Loucy (cell line): ENCODE data around the gene PPFIBP1.

Source experiments
- H2AFZ ChIP-seq: fragments of 200-600 bp; sonication (generic); 2 replicates; pipeline ENCODE4 v1.6.0; 2016; ENCODE audit warnings: antibody characterized with exemption, mild to moderate bottlenecking, low read length, moderate library complexity
- H3F3A ChIP-seq: fragments of 200-600 bp; 2 replicates; pipeline ENCODE4 v1.6.0; 2016; ENCODE audit warnings: antibody characterized with exemption, low read depth, mild to moderate bottlenecking
- H3K27me3 ChIP-seq: fragments of 200-600 bp; sonication (generic); 2 replicates; pipeline ENCODE4 v1.6.1; 2014; ENCODE audit warnings: low read length, mild to moderate bottlenecking; ENCODE audit not compliant: insufficient read depth, poor library complexity, severe bottlenecking
- H3K36me3 ChIP-seq: fragments of 200-600 bp; sonication (generic); 2 replicates; pipeline ENCODE4 v1.6.1; 2016; ENCODE audit warnings: low read length; ENCODE audit not compliant: insufficient read depth
- H3K4me1 ChIP-seq: fragments of 200-600 bp; sonication (generic); 2 replicates; pipeline ENCODE4 v1.5.1; 2014; ENCODE audit warnings: low read length, mild to moderate bottlenecking; ENCODE audit not compliant: insufficient read depth, poor library complexity, severe bottlenecking
- H3K4me2 ChIP-seq: fragments of 200-600 bp; sonication (generic); 2 replicates; pipeline ENCODE4 v1.6.0; 2014; ENCODE audit warnings: antibody characterized with exemption, low read length, low read depth, mild to moderate bottlenecking; ENCODE audit not compliant: poor library complexity, severe bottlenecking
- H3K4me3 ChIP-seq: fragments of 200-600 bp; sonication (generic); 2 replicates; pipeline ENCODE4 v1.5.1; 2014; ENCODE audit warnings: low read length, mild to moderate bottlenecking, mixed read lengths; ENCODE audit not compliant: poor library complexity, severe bottlenecking
- H3K79me2 ChIP-seq: fragments of 200-600 bp; sonication (generic); 2 replicates; pipeline ENCODE4 v1.6.1; 2014; ENCODE audit warnings: low read length; ENCODE audit not compliant: insufficient read depth
- H3K9ac ChIP-seq: fragments of 200-600 bp; sonication (generic); 2 replicates; pipeline ENCODE4 v1.6.0; 2014; ENCODE audit warnings: mild to moderate bottlenecking, low read depth, low read length, moderate library complexity; ENCODE audit not compliant: poor library complexity, severe bottlenecking
- H3K9me2 ChIP-seq: fragments of 200-600 bp; sonication (generic); replicated peaks from 2 replicates; pipeline ENCODE4 v1.6.1; 2016; ENCODE audit warnings: low read depth, low read length, mixed read lengths
- H3K9me3 ChIP-seq: fragments of 200-600 bp; sonication (generic); 2 replicates; pipeline ENCODE4 v1.6.1; 2014; ENCODE audit warnings: mild to moderate bottlenecking, antibody characterized with exemption, low read length, low read depth; ENCODE audit not compliant: insufficient read depth
- H4K20me1 ChIP-seq: fragments of 200-600 bp; sonication (generic); 2 replicates; pipeline ENCODE4 v1.6.0; 2014; ENCODE audit warnings: antibody characterized with exemption, low read length, mild to moderate bottlenecking; ENCODE audit not compliant: insufficient read depth, poor library complexity, severe bottlenecking
- EZH2phosphoT487 ChIP-seq: fragments of 200-600 bp; IDR thresholded peaks from 2 replicates; pipeline ENCODE4 v1.6.1; 2018; ENCODE audit warnings: antibody characterized with exemption, mild to moderate bottlenecking, moderate library complexity, borderline replicate concordance
- TF ChIP-seq, protein P1 (sequence below): fragments of 200-600 bp; sonication (generic); conservative IDR thresholded peaks from 2 replicates; pipeline ENCODE4 v1.5.1; 2014; ENCODE audit warnings: mild to moderate bottlenecking, antibody characterized with exemption, low read length

The PPFIBP1 gene

DNA sequence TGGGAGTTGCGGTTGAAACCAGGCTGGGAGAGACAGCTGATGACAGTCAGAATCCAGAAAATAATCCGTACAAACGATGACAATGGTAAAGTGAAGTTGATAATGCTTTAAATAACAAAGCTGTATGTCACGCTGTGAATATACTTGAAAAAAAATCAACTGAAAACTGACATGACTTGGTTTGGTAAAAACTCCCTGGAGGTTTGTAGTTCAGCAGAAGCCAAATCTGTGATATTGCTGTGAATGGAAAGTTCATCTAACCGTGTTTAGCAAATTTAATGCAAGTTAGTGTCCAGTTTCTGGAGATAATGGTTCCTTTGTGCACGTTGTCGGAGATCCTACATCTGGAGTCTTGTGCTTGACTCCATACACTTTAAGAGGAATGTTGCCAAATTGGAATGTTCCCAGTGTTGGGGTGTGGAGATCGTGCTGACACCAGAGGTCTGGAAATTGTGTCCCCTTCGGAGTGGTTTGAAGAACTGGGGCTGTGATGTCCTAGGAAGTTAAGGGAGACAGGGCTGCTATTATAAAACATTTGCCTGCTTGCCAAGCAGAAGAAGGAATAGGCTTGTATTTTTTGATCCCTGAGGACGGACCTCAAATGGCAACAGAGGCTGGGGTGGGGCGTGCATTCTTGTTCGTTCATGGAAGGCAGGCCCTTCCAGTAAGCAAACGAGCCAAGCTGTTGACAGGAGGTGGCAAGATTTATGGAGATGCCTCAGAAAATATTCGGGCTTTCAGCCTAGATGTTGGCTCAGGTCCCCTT lies 30.6 kb downstream of the PPFIBP1 start:
- Histone ChIP-seq H3K4me1 (peaks cover 11% of the 10 kb centered on the region), H3K4me2 (no peak overlapping the region)

DNA sequence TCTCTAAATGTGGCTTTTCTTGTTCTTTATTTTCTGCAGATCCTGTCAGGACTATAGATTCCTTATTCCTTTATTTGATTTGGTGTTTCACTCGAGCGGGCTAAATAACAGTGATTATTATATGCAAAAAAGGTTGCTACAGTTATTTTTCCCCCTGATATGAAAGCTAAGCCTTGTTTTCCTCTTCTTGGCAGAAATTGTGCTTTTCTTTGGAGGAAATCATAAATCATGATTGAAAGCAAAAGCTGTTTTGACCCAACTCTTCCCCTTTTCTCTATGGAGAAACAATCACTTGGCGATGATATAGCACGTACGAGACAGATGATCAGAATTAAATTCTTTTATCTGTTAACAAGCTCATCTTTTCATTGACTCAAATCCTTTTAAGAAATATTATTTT lies 31.4 kb downstream of the PPFIBP1 start:
- H3K9me2 ChIP-seq: no peaks in the 10 kb centered on the region
- no peak for TF ChIP-seq EZH2phosphoT487
- TF ChIP-seq, protein P1, sequence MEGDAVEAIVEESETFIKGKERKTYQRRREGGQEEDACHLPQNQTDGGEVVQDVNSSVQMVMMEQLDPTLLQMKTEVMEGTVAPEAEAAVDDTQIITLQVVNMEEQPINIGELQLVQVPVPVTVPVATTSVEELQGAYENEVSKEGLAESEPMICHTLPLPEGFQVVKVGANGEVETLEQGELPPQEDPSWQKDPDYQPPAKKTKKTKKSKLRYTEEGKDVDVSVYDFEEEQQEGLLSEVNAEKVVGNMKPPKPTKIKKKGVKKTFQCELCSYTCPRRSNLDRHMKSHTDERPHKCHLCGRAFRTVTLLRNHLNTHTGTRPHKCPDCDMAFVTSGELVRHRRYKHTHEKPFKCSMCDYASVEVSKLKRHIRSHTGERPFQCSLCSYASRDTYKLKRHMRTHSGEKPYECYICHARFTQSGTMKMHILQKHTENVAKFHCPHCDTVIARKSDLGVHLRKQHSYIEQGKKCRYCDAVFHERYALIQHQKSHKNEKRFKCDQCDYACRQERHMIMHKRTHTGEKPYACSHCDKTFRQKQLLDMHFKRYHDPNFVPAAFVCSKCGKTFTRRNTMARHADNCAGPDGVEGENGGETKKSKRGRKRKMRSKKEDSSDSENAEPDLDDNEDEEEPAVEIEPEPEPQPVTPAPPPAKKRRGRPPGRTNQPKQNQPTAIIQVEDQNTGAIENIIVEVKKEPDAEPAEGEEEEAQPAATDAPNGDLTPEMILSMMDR: no peak
- no peaks in the 10 kb centered on the region for H4K20me1 ChIP-seq
- H3K36me3 ChIP-seq: no peaks in the 10 kb centered on the region
- H3K79me2 ChIP-seq: peaks cover 2% of the 10 kb centered on the region; the same call in 1 of the 2 replicates
- no peaks in the 10 kb centered on the region for H3F3A ChIP-seq
- H3K4me3 ChIP-seq: no peak overlapping the region
- H3K27me3 ChIP-seq: no peaks in the 10 kb centered on the region
- H3K9ac ChIP-seq: no peak overlapping the region
- peaks cover 11% of the 10 kb centered on the region for H3K4me1 ChIP-seq
- no peak overlapping the region for H2AFZ ChIP-seq
- no peaks in the 10 kb centered on the region for H3K9me3 ChIP-seq
- H3K4me2 ChIP-seq: no peak overlapping the region

More for the DNA sequence above, 30.6 kb downstream of the PPFIBP1 start:
- H3K79me2 ChIP-seq: no peaks in the 10 kb centered on the region; the same call in 1 of the 2 replicates
- no peaks in the 10 kb centered on the region for H3K9me2 ChIP-seq
- no peak overlapping the region for H3K9ac ChIP-seq
- H2AFZ ChIP-seq: no peak overlapping the region
- no peak for TF ChIP-seq EZH2phosphoT487
- TF ChIP-seq, protein P1: no peak
- no peaks in the 10 kb centered on the region for H3K27me3 ChIP-seq
- H3K4me3 ChIP-seq: no peak overlapping the region
- H3K36me3 ChIP-seq: no peaks in the 10 kb centered on the region
- no peaks in the 10 kb centered on the region for H4K20me1 ChIP-seq
- H3K9me3 ChIP-seq: no peaks in the 10 kb centered on the region
- no peaks in the 10 kb centered on the region for H3F3A ChIP-seq

DNA sequence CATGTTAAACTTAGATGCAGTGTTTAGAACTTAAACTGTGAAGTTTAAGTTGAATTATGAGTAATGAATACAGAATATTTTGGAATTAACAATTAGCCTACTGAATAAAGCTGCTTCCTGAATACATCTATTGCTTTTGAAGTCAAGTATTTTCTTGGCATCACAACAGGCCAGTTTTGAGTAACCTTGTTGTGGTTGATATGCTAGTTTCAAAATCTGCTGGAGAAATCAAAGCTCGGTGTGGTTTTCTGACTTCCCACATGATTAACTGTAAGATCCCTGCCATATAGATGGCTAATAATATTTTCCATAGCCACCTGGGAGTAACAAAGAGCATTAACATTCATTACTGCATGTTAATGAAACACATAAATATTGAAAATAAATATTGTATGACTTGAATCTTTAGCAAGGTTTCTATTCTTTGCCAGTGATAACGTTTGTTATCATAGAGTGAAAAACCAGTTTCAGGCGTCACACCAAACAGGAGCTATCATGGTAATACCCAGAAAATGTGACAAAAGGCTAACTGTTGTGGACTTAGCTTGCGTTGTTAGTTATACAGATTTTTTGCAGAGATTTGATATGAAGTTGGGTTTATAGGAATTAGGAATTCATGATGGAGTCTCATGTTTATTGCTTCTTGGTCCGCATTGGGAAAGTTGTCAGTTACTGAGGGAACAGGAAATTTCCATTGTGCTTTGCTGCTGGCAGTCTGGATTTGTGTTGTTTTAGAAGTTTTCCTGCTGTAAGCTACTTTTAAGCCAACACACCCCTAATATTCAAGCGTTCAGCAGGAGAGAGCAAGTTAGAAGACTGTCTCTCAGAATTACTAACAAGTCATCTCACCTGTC lies 32.1 kb downstream of the PPFIBP1 start:
- H3F3A ChIP-seq: no peaks in the 10 kb centered on the region
- no peak overlapping the region for H3K4me2 ChIP-seq
- no peak for TF ChIP-seq EZH2phosphoT487
- TF ChIP-seq, protein P1: no peak
- no peaks in the 10 kb centered on the region for H4K20me1 ChIP-seq
- no peak overlapping the region for H2AFZ ChIP-seq
- H3K9ac ChIP-seq: no peak overlapping the region
- no peaks in the 10 kb centered on the region for H3K9me3 ChIP-seq
- no peaks in the 10 kb centered on the region for H3K9me2 ChIP-seq
- H3K27me3 ChIP-seq: no peaks in the 10 kb centered on the region
- no peaks in the 10 kb centered on the region for H3K36me3 ChIP-seq
- peaks cover 11% of the 10 kb centered on the region for H3K4me1 ChIP-seq
- peaks cover 4% of the 10 kb centered on the region; the same call in 1 of the 2 replicates for H3K79me2 ChIP-seq
- H3K4me3 ChIP-seq: no peak overlapping the region
